CD4-positive, alpha-beta T cell treated with Interleukin-4 for 1 hour (primary cell): ENCODE data around the gene FBXW9.
"Not testable (repeated sequence)": the region's sequence is repeated elsewhere in the genome, so short reads cannot be mapped to it uniquely, and the experiment has no call there.

ENCODE experiments used
- DNase-seq, 2 donors: peaks; one replicate each; pipeline ENCODE4 v3.0.0-alpha.2; 2020 to 2022

FBXW9 gene

DNA sequence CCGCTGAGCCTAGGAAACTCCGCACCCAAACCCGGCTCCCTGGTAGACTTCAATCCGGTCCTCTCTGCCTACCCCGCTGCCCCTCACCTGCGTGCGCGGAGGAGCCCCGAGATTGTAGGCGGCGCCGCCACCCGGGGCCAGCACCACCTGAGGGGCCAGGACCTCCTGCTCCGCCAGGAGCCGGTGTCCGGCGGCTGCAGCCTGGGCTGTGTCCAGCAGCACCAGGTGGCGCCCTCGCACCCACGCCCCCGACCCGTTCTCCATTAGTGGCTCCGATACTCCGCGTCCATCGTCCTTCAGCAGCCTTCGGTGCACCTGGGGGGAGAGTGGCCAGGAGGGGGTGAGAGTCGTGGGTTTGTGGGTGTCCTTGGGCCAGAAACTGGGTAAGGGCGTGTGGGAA is 48.3 kb downstream of the FBXW9 start:
- no peak for DNase-seq

DNA sequence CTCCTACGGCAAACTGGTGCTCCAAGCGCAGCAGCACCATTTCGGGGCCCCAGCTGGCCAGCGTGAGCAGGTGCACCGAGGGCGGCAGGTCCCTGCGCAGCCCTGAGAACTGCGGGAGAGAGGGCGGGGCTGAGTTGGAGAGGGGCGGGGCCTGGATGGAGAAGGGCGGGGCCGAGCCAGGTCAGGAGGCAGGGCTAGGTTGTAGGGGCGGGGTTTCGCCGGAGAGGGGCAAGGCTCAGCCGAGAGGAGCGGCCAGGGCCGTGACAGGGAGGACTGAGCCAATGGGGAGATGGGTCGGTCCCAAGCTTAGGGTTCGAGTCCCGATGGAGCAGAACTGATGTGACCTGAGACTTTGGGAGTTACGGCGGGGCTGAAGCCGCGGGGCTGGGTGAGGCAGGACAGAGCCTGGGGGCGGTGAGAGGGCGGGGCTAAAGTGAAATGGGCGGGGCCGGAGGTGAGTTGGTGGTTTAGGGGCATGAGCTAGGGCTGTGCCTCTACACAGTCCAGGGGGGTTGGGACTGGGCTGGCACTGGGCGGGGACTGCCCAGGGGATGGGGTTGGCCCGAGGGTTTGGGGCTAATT is 48.9 kb downstream of the FBXW9 start:
- DNase-seq, result peak; percentile 40 to 61

DNA sequence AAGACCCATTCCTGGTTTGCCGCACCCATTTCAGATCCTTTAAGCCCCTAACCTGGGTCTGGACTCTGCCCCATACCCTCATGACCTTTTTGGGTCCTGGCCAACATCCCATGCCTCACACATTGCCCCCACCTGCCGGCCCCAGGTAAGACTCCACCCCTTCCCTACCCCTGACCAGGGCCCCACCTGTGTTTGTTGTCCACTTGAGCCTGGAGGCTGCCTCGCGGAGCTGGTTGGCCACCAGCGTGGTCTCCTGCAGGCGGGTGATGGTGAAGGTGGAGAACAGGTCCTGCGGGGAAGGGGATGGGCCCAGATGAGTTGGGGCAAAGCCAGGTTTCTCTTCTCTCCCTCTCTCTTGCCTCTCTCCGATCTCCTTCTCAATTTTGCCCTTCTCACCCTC is 49.4 kb downstream of the FBXW9 start:
- no peak for DNase-seq

DNA sequence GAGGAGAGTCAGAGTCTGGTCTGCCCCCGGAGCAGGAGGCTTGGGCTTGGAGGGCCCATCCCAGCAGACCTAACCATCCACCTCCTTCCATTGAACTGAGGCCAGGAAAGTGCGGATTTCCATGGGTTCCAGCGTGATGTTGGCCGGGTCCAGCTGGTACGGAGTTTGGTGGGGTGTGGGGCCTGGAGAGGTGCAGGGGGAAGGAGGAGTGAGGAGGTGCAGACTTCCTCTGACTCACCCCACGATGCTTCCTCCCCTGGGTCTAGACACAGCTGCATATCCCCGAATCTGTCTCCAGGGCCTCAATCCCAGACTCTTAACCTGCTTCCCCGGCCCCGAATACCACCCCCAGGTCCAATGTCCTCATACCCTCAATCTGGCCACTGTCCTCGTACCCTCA is 49.9 kb downstream of the FBXW9 start:
- no peak for DNase-seq

DNA sequence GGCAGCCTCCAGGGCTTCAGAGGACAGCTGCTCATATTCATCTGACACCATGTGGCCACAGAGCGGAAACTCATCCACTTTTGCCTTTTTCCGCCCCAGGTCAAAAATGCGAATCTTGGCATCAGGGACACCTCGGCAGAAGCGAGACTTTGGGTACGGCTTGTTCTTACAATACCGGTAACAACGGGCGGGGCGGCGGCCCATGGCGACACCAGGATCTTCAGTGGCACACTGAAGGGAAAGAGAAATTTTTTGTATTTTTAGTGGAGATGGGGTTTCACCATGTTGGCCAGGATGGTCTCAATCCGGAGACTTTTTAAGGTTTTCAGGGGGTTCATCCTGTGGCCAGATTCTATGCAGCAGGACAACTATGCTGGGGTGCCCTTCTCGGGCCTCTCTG is 52.7 kb downstream of the FBXW9 start:
- DNase-seq, result not testable (repeated sequence)

DNA sequence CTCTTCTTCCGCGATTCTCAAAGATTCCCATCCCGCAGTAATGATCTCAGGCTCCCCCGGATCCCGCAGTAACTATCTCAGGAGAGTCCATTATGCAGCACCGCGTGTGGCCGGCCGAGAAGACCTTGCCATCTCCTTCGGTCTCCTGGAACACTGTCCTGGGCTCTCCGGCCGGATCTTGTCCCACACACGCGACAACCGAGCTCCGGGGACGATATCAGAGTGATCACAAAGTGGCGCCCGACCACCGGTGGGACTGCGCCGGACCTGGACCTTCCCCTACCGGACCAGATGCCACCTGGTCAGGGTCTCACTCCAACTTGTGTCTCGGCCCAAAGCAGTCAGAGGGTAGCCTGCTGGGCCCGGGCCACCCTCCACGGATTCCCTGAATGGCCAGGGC is 53.9 kb downstream of the FBXW9 start:
- no peak for DNase-seq

DNA sequence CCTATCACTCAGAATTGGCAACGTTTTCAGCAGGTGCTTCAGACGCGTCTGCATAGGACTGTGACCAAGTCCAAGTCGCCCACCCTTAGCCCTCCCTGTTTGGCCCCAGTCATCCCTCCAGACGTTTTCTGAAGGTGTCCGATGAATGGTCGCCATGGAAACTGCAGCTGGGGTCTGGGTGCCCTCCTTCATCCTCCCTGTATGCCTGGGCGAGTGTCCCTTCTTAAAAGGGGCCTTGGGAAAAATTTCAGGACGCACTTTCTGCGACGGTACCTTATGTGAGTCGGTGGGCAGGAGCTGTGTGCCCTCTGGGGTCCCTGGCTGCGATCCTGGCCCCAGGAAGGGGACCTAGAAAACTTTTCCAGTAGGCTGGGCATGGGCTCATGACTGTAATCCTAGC is 55.0 kb downstream of the FBXW9 start:
- DNase-seq, result no peak

DNA sequence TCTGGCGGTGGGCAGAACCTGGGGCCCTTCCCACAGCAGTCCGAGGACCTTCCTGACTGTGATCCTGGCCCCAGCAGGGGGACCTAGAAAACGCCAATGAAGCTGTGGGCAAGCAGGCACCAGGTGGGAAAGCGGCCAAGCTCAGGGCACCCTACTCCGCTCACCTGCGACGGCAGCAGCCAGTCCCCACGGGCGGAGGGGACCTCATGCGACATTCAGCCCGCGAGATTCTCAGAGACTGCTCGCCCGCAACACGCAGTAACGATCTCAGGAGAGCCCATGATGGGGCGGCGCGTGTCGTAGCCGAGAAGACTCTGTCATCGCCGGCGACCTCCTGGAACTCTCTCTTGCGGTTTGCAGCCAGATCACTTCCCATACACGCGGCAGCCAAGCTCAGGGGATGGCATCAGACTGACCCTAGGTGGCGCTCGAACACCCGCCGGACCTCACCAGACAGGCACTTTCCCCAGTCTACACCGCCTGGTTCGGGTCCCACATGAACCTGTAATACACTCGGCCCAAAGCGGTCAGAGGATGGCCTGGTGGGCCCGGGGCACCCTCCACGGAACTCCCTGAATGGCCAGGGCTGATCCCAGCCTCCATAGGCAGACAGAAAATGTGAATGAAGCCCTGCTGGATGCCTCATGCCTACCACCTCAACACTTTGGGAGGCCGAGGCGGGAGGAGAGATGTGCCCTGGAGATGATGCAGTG is 56.4 kb downstream of the FBXW9 start:
- peak; percentile 86 to 89 for DNase-seq
